Nephron progenitor cell (in vitro differentiated cells): ENCODE results near the gene MAP3K5.

Experiments
- DNase-seq: peaks from one replicate; pipeline ENCODE4 v3.0.0; 2021
- H3K27ac Mint-ChIP-seq: 2 replicates; pipeline ENCODE4 v1.8.0; 2021; ENCODE audit warnings: mild to moderate bottlenecking, moderate library complexity, mixed read lengths
- H3K27me3 Mint-ChIP-seq: 2 replicates; pipeline ENCODE4 v1.8.0; 2021; ENCODE audit warnings: mild to moderate bottlenecking, low read depth, mixed read lengths; ENCODE audit not compliant: poor library complexity
- H3K36me3 Mint-ChIP-seq: 2 replicates; pipeline ENCODE4 v1.8.0; 2021; ENCODE audit warnings: low read depth, mixed read lengths
- H3K4me1 Mint-ChIP-seq: 2 replicates; pipeline ENCODE4 v1.8.0; 2021; ENCODE audit warnings: mixed read lengths
- H3K4me3 Mint-ChIP-seq: 2 replicates; pipeline ENCODE4 v1.8.0; 2021; ENCODE audit warnings: mild to moderate bottlenecking, moderate library complexity, mixed read lengths
- H3K9me3 Mint-ChIP-seq: 2 replicates; pipeline ENCODE4 v1.8.0; 2021; ENCODE audit warnings: mild to moderate bottlenecking, moderate library complexity, mixed read lengths
- CTCF ChIP-seq: fragments of 200-600 bp; sonication (generic); IDR thresholded peaks from 2 replicates; pipeline ENCODE4 v1.5.0; 2021; ENCODE audit warnings: antibody characterized with exemption

MAP3K5 gene

GRCh38 chr6:136682292-136682691 lies 110.0 kb downstream of the MAP3K5 start:
- Mint-ChIP-seq H3K4me1 (no peaks in the 10 kb centered on the region), H3K9me3 (peaks cover 11% of the 10 kb centered on the region), H3K27ac (no peak overlapping the region), H3K4me3 (no peak overlapping the region), H3K36me3 (no peaks in the 10 kb centered on the region), H3K27me3 (peaks cover 7% of the 10 kb centered on the region)
- no peak for TF ChIP-seq CTCF
- DNase-seq, result no peak

- Mint-ChIP-seq H3K9me3 (peaks cover 10% of the 10 kb centered on the region), H3K27me3 (peaks cover 5% of the 10 kb centered on the region), H3K27ac (no peak overlapping the region), H3K4me1 (no peaks in the 10 kb centered on the region), H3K36me3 (no peaks in the 10 kb centered on the region), H3K4me3 (no peak overlapping the region)
- TF ChIP-seq CTCF, result no peak
- DNase-seq, result no peak
These were observed 114.5 kb downstream of the MAP3K5 start for GRCh38 chr6:136677822-136678221.

- no peak for DNase-seq
- Mint-ChIP-seq H3K9me3 (peaks cover 12% of the 10 kb centered on the region), H3K4me3 (no peak overlapping the region), H3K4me1 (no peaks in the 10 kb centered on the region), H3K27ac (no peak overlapping the region), H3K36me3 (no peaks in the 10 kb centered on the region), H3K27me3 (peaks cover 3% of the 10 kb centered on the region)
- no peak for TF ChIP-seq CTCF
These were observed 114.9 kb downstream of the MAP3K5 start for GRCh38 chr6:136677344-136677743.

GRCh38 chr6:136676075-136676474 lies 116.2 kb downstream of the MAP3K5 start:
- TF ChIP-seq CTCF, result no peak
- no peaks in the 10 kb centered on the region for H3K36me3 Mint-ChIP-seq
- H3K27me3 Mint-ChIP-seq, result no peaks in the 10 kb centered on the region
- no peak overlapping the region for H3K27ac Mint-ChIP-seq
- DNase-seq, result no peak
- H3K9me3 Mint-ChIP-seq, result peaks cover 17% of the 10 kb centered on the region
- H3K4me1 Mint-ChIP-seq, result no peaks in the 10 kb centered on the region
- no peak overlapping the region for H3K4me3 Mint-ChIP-seq

- Mint-ChIP-seq H3K27me3 (no peaks in the 10 kb centered on the region), H3K4me3 (no peak overlapping the region), H3K4me1 (no peaks in the 10 kb centered on the region), H3K36me3 (no peaks in the 10 kb centered on the region), H3K9me3 (peaks cover 17% of the 10 kb centered on the region), H3K27ac (no peak overlapping the region)
- no peak for DNase-seq
- TF ChIP-seq CTCF, result no peak
These were observed 118.7 kb downstream of the MAP3K5 start for GRCh38 chr6:136673571-136673970.

- H3K27me3 Mint-ChIP-seq, result no peaks in the 10 kb centered on the region
- H3K27ac Mint-ChIP-seq, result no peak overlapping the region
- no peaks in the 10 kb centered on the region for H3K4me1 Mint-ChIP-seq
- H3K4me3 Mint-ChIP-seq, result no peak overlapping the region
- TF ChIP-seq CTCF, result no peak
- peaks cover 17% of the 10 kb centered on the region for H3K9me3 Mint-ChIP-seq
- no peaks in the 10 kb centered on the region for H3K36me3 Mint-ChIP-seq
- no peak for DNase-seq
These were observed 120.1 kb downstream of the MAP3K5 start for GRCh38 chr6:136672144-136672543.
